ENCODE results near the gene PDE4B. TPM values are rescaled to one million over a fixed set of nuclear protein-coding genes. Genes with fewer than 3 reads are reported as not detected.

PDE4B gene
- total RNA-seq (2013; cell fraction: nucleolus; rRNA removed) = 37.3 and 40.4 TPM in 2 replicates
- total RNA-seq (2014; rRNA removed) = 5.6 and 7.1 TPM in 2 replicates
- total RNA-seq (2014; rRNA removed; fragmentation: Illumina TruSeq; extraction: Trizol) = 7.0 and 7.6 TPM in 2 replicates
- total RNA-seq (2021) = 5.7 and 6.3 TPM in 2 replicates
- polyA plus RNA-seq (2011; ENCODE audit: low read depth) = 5.1 TPM
- polyA plus RNA-seq (2011; rRNA removed) = 13.2 and 14.1 TPM in 2 replicates
- 7.4 and 7.5 TPM in 2 replicates for polyA plus RNA-seq (2011; cell fraction: cytosol; rRNA removed)
- polyA plus RNA-seq (2011; cell fraction: nucleus; rRNA removed) = 13.0 and 13.9 TPM in 2 replicates
- polyA plus RNA-seq (2012) = 6.3 and 7.4 TPM in 2 replicates
- 7.1 and 8.3 TPM in 2 replicates for polyA plus RNA-seq (2014; fragmentation: Illumina TruSeq; extraction: Trizol)
- 1 to 10 TPM; 3.0 to 3.5 TPM for polyA plus RNA-seq (2014; fragmentation: Nextera tagmentation; extraction: Ambion mirVana)
- 5.0 and 5.8 TPM in 2 replicates for polyA plus RNA-seq (2014; rRNA removed)
- 1 to 10 TPM; 4.2 to 5.2 TPM for polyA plus RNA-seq (2016; fragmentation: Nextera tagmentation; extraction: Ambion mirVana)
- polyA minus RNA-seq (2011; rRNA and poly(A)+ RNA removed) = 18.2 and 22.5 TPM in 2 replicates
- polyA minus RNA-seq (2011; cell fraction: cytosol; rRNA and poly(A)+ RNA removed) = 4.5 and 5.3 TPM in 2 replicates
- 17.5 and 24.2 TPM in 2 replicates for polyA minus RNA-seq (2011; cell fraction: nucleus; rRNA and poly(A)+ RNA removed)
- percentile 57 among the genes with signal in this experiment for Bru-seq, nascent RNA
- BruChase-seq, experiment 1, labeled RNA remaining after a 6-hour chase = percentile 26 among the genes with signal in this experiment
- BruChase-seq, experiment 2, labeled RNA remaining after a 2-hour chase = percentile 33 among the genes with signal in this experiment
- long read RNA-seq, experiment 1, transcript PDE4B-203 (10 exons, 3,982 nt) = major isoform, 6 of 11 reads
- long read RNA-seq, experiment 1, partial matches to known transcripts = 4 of 11 reads
- long read RNA-seq, experiment 1, other reads (novel, unspliced or antisense) = 1 of 11 reads
- long read RNA-seq, experiment 2, partial matches to known transcripts = 26 of 45 reads
- long read RNA-seq, experiment 2, other reads (novel, unspliced or antisense) = 16 of 45 reads

GRCh38 chr1:65792669-65793358 is at the start of gene PDE4B:
Gene PDE4B, plus strand, starts transcription at chr1:65792895.
- in situ Hi-C loops (cut with MboI) (no loop called here), intact Hi-C loops (cut with micrococcal nuclease; ENCODE audit: unreplicated experiment) (no loop called here)
- Histone ChIP-seq H3K9me3 (replicated peaks; ENCODE audit: control insufficient read depth, insufficient read depth, low read length) (no peaks in the 10 kb centered on the region; the same call in 2 of the 3 replicates), H3K9ac (ENCODE audit: control insufficient read depth, insufficient read depth, low read length) (no peak within 1 kb of the TSS), H3K79me2 (ENCODE audit: control insufficient read depth, insufficient read depth, low read length) (no peaks in the 10 kb centered on the region), H4K20me1 (ENCODE audit: control insufficient read depth, insufficient read depth) (no peaks in the 10 kb centered on the region), H3K27ac (ENCODE audit: control insufficient read depth, insufficient read depth) (no peak within 1 kb of the TSS), H3K4me3 (no peak within 1 kb of the TSS), H3K4me2 (ENCODE audit: control insufficient read depth, insufficient read depth) (no peak within 1 kb of the TSS), H3K27me3 (replicated peaks in 1 of 2; ENCODE audit: control insufficient read depth in 2 of 2, insufficient read depth in 2 of 2, low read length in 1 of 2) (peaks cover 1 to 7% of the 10 kb centered on the region in 2 experiments), H3K4me1 (ENCODE audit: control insufficient read depth, insufficient read depth, low read length) (no peaks in the 10 kb centered on the region), H2AFZ (ENCODE audit: control insufficient read depth, low read depth, low read length) (no peak within 1 kb of the TSS), H3K36me3 (ENCODE audit: control insufficient read depth in 2 of 2, insufficient read depth in 2 of 2, low read length in 1 of 2) (no peaks in the 10 kb centered on the region)
- WGBS (ENCODE audit: insufficient coverage, insufficient replicate concordance, low lambda C conversion rate, missing lambda C conversion rate) = 41% methylated on average over 61 of the region's 67 CpGs
- no TSS peak for BruUV-seq (replicated peaks)
- ATAC-seq (no peak), DNase-seq (ENCODE audit: low read depth, low spot score) (no peak), FAIRE-seq (no peak)
- ChIA-PET SMC1A (ENCODE audit: uncharacterized antibody, unreplicated experiment) (no interaction called here), POLR2A (no interaction called here), CTCF (no interaction called here), RAD21 (ENCODE audit: unreplicated experiment) (no interaction called here)
- TF ChIP-seq SP1 (IDR thresholded peaks at IDR 0.05; ENCODE audit: low read depth, low read length) (no peak), ZBTB40 (IDR thresholded peaks at IDR 0.05; ENCODE audit: borderline replicate concordance) (no peak), E2F4 (IDR thresholded peaks at IDR 0.05; ENCODE audit: low read depth, low read length) (no peak), ZNF274 (IDR thresholded peaks at IDR 0.05; ENCODE audit: insufficient read depth, insufficient read length) (no peak), IKZF2 (IDR thresholded peaks at IDR 0.05) (no peak), RELB (IDR thresholded peaks at IDR 0.05; ENCODE audit: low read depth) (no peak), TARDBP (IDR thresholded peaks at IDR 0.05; ENCODE audit: borderline replicate concordance) (no peak), EED (IDR thresholded peaks at IDR 0.05; ENCODE audit: low read depth) (no peak), FOS (IDR thresholded peaks at IDR 0.05; ENCODE audit: borderline replicate concordance, extremely low read depth, insufficient read length) (no peak), POU2F2 (IDR thresholded peaks at IDR 0.05; ENCODE audit: borderline replicate concordance, low read depth, low read length) (no peak), MYC (IDR thresholded peaks at IDR 0.05; ENCODE audit: insufficient read depth, insufficient read length, insufficient replicate concordance, low read length, severe bottlenecking) (no peak), SUPT20H (IDR thresholded peaks at IDR 0.05; ENCODE audit: borderline replicate concordance, control insufficient read depth, low read depth, low read length) (no peak), HDAC2 (IDR thresholded peaks at IDR 0.05) (no peak), ATF7 (IDR thresholded peaks at IDR 0.05; ENCODE audit: low read depth) (no peak)

Measured in GM12878 (cell line).